Muscle of arm (tissue), 14 donors: ENCODE measurements around the gene ST3GAL2. TPM values are rescaled to one million over a fixed set of nuclear protein-coding genes. Genes with fewer than 3 reads are reported as not detected.
A peak's percentile ranks its signal among the peaks of the same experiment; 100 is the strongest.

Source experiments
- DNase-seq: peaks from one replicate; pipeline ENCODE4 v3.0.0-alpha.2; 2013
- long read RNA-seq, 11 donors: transcript quantifications; one replicate each; lab custom pipeline, GENCODE V29; 2026
- polyA plus RNA-seq, 12 donors: library from polyadenylated mRNA; unstranded; fragments of 120-200 nt; gene quantifications; one replicate each; pipeline ENCODE4 v1.2.1, GENCODE V29; 2013; ENCODE audit not compliant: insufficient read length in 12 of 12

Gene ST3GAL2, protein sequence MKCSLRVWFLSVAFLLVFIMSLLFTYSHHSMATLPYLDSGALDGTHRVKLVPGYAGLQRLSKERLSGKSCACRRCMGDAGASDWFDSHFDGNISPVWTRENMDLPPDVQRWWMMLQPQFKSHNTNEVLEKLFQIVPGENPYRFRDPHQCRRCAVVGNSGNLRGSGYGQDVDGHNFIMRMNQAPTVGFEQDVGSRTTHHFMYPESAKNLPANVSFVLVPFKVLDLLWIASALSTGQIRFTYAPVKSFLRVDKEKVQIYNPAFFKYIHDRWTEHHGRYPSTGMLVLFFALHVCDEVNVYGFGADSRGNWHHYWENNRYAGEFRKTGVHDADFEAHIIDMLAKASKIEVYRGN
- polyA plus RNA-seq = 10 to 100 TPM in 11 of 12 donors, not detected in 1; 22.6 to 40.6 (median 26.5) TPM
- long read RNA-seq, donor 1, full-length matches to known transcripts = 6 of 12 reads
- long read RNA-seq, donor 1, partial matches to known transcripts = 6 of 12 reads
- long read RNA-seq, donor 1, other reads (novel, unspliced or antisense) = 0 of 12 reads
- long read RNA-seq, donor 2, full-length matches to known transcripts = 6 of 6 reads
- long read RNA-seq, donor 2, partial matches to known transcripts = 0 of 6 reads
- long read RNA-seq, donor 2, other reads (novel, unspliced or antisense) = 0 of 6 reads
- long read RNA-seq, donor 3 = 0 reads
- long read RNA-seq, donor 4, full-length matches to known transcripts = 3 of 3 reads
- long read RNA-seq, donor 4, partial matches to known transcripts = 0 of 3 reads
- long read RNA-seq, donor 4, other reads (novel, unspliced or antisense) = 0 of 3 reads
- long read RNA-seq, donor 5, full-length matches to known transcripts = 13 of 25 reads
- long read RNA-seq, donor 5, partial matches to known transcripts = 12 of 25 reads
- long read RNA-seq, donor 5, other reads (novel, unspliced or antisense) = 0 of 25 reads
- long read RNA-seq, donor 6, full-length matches to known transcripts = 7 of 7 reads
- long read RNA-seq, donor 6, partial matches to known transcripts = 0 of 7 reads
- long read RNA-seq, donor 6, other reads (novel, unspliced or antisense) = 0 of 7 reads
- long read RNA-seq, donor 7, full-length matches to known transcripts = 3 of 3 reads
- long read RNA-seq, donor 7, partial matches to known transcripts = 0 of 3 reads
- long read RNA-seq, donor 7, other reads (novel, unspliced or antisense) = 0 of 3 reads
- long read RNA-seq, donor 8, full-length matches to known transcripts = 7 of 12 reads
- long read RNA-seq, donor 8, partial matches to known transcripts = 5 of 12 reads
- long read RNA-seq, donor 8, other reads (novel, unspliced or antisense) = 0 of 12 reads
- long read RNA-seq, donor 9, partial matches to known transcripts = 0 of 4 reads
- long read RNA-seq, donor 9, other reads (novel, unspliced or antisense) = 0 of 4 reads
- long read RNA-seq, donor 10, full-length matches to known transcripts = 6 of 6 reads
- long read RNA-seq, donor 10, partial matches to known transcripts = 0 of 6 reads
- long read RNA-seq, donor 10, other reads (novel, unspliced or antisense) = 0 of 6 reads
- long read RNA-seq, donor 11, full-length matches to known transcripts = 6 of 6 reads
- long read RNA-seq, donor 11, partial matches to known transcripts = 0 of 6 reads
- long read RNA-seq, donor 11, other reads (novel, unspliced or antisense) = 0 of 6 reads

DNA sequence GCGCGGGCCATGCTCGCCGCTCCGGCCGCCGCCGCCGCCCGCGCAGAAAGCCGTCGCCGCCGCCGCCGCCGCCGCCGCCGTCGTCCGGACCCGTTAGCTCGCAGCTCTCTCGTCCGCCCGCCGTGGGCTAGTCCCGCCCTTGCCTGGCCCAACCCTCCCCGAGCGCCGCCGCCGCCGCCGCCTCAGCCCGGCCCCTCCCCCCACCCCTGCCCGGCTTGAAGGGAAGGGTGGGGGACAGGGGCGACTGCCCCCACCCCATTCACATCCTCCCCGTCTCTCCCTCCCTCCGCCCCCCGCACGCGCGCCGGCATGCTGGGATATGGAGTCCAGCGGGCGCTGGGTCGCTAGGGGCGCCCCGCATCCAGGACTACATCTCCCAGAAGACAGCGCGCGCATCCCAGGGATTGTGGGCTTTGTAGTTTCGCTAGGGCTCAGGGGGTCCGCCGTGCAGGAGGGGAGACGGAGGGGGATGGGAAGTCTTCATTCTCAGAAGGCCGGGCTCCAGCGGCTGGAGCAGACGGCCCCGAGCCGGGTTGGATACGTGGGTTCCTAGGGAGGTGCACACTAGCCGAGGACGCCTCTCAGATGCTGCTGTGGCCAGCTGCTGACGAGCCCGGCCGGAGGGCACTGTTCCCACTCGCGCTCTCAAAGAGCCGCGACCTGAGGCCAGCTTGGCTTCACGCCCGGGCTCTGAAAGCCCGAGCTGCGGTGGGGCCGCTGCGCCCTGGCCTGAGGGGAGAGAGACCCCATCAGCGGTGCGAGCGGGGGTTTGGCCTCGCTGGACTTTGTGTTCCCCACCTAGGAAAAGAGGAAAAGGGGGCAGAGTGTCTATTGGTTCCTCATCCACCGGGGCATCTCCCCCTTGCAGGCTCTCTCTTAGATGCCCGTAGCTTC lies at the start of gene ST3GAL2:
ST3GAL2 (minus strand) TSS at position 132 of the 894 bp plus-strand sequence. CDS start 40,570 bp downstream, outside the sequence.
- DNase-seq = peak; percentile 96

DNA sequence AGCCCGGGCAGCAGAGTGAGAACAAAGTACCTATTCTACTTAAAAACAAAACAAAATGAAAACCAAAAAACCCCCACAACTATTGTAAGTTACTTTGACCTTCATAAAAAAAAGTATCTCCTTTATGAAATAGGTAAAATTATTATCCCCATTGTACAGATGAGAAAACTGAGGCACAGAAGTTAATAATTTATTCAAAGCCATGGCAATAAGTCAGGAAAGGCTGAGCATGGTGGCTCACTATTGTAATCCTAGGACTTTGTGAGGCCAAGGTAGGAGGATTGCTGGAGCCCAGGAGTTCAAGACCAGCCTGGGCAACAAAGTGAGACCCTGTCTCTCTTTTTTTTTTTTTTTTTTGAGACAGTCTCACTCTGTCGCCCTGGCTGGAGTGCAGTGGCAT lies 46.0 kb upstream of the ST3GAL2 start:
- no peak for DNase-seq

DNA sequence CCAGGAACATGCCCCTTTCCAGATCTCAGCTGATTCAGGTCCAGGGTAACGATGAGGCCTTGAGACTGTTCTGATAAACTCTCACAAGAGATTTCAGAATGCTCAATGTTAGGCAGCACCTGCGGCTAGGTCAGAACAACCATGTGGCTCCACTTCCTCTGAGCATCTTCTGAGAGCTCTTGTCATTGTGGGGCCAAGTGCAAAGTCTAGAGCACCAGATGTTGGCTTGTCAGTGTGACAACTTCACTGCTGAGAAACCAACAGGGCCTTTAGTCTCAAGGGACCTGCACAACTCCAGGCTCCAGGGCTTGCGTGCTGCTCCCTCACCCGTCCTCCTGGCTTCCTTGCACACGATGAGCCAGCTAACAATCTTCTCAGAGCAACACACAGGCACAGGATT lies 44.5 kb upstream of the ST3GAL2 start:
- no peak for DNase-seq

DNA sequence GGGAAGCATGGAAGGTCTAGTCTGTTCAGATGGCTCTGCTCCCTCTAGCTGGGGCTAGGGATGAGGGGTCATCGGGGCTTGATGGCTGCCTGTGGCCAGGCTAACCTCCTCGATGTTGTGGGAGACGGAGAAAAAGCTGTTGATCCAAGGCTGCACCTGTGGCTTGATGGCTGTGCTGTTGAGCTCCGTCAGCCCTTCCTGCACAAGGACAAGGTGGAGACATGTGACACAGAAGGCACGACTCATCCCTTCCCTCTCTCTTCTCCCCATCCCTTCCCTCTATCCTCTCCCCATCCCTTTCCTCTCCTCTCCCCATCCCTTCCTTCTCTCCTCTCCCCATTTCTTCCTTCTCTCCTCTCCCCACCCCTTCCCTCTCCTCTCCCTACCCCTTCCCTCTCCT lies 43.7 kb upstream of the ST3GAL2 start:
- DNase-seq = no peak

DNA sequence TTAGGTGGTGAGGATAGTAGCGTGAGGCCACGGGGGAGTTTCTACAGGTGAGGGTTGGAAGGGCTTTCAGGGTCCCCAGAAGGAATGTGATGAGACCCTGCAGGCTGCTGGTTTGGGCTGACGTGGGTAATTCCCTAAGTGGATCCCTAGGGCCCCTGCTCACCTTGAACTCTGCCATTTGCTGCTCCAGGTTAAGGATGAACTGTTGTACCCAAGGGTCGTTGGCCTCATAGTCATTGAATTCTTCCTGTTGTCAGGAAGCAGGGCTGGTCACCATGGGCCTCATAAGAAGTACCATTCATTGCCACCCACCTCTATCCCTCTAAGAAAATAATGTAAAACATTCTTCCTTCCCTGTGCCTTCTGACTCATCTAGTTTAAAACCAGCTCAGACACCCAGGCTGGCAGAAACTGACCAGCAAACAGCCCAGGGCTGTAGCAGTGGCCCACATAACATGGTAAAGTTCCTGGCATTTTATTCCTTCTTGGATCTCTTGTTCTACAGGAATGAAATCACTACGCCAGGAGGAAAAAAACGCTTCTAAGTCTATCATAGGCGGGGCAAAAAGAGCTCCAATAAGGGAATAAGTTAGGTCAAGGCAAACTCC lies 43.1 kb upstream of the ST3GAL2 start:
- no peak for DNase-seq

DNA sequence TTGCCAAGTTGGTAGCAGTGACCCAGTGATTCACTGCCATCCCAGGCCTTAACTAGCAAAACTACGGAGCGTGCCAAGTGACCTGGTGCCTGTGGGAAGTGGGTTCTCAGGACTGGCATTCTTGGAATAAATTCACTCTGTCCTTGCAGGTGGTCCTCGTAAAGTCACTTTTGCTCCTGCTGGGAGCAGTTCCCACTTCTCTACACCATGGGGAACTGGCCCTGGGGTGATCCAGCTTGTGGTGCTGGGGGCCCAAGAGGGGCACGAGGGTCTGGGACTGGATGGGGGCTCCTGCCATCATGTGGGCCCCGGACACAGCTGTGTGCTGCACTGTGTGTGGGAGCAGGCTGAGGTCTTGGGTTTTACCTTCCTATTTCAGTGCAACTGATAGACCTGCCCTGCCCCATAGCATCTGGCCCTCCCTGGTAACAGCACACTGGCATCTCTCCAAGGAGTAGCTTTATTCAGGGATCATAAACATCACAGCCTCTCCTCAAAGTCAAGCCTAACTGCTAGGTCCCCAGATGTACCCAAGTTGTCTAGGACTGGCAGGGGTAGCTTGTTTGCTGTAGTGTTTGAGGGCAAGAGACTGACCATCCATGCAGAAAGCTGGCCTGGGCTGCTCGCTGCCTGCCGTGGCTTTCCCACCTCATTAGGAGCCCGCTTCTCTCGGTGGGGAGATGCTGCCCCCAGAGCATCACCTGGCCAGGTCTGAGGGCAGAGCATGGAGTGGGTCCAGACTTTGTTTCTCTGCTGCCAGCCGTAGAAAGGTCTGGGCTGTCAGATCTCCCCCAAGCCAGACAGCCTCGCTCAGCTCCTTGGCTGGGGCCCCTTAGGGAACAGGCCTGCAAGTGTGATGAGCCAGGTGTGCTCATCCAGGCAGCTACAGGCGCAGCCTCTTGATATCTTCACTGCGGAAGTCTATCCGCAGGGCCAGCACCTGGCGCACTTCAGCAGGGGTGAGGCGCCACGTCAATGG lies 41.5 kb upstream of the ST3GAL2 start:
- DNase-seq = no peak

DNA sequence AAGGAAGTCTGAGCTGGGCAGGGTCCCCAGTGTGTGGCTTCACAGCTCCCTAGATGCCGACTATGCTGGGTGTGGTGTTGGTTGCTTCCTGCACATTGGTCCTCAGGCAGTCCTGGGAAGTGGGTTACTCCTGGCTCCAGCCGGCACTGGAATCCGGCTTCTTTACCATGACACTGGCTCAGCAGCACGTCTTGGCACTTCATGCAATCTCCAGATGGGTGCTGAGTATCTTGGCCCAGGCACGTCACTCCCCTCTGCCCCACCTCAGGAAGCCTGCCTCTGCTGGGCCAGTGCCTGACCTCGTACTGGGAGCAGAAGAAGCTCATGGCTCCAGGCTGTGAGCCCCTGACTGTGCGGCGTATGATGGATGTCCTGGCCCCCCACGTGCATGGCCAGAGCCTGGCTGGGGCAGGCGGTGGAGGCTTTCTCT lies 40.0 kb upstream of the ST3GAL2 start:
- no peak for DNase-seq

DNA sequence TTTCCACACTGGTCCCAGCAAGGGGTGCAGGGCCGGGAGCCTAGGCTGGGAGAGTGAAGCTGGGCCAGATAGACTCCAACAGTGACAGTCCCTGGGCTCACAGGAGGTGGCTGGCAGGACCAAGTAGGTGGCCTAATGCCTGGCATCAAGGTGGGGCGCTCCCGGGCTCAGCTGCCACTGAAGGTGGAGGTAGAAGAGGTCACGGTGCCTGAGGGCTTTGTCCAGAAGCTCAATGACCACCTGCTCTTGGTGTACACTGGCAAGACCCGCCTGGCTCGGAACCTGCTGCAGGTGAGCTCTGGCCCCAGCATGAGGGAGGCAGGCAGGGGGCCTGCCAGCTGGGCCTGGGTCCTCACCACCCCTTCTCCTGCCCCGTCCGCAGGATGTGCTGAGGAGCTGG lies 39.3 kb upstream of the ST3GAL2 start:
- no peak for DNase-seq

DNA sequence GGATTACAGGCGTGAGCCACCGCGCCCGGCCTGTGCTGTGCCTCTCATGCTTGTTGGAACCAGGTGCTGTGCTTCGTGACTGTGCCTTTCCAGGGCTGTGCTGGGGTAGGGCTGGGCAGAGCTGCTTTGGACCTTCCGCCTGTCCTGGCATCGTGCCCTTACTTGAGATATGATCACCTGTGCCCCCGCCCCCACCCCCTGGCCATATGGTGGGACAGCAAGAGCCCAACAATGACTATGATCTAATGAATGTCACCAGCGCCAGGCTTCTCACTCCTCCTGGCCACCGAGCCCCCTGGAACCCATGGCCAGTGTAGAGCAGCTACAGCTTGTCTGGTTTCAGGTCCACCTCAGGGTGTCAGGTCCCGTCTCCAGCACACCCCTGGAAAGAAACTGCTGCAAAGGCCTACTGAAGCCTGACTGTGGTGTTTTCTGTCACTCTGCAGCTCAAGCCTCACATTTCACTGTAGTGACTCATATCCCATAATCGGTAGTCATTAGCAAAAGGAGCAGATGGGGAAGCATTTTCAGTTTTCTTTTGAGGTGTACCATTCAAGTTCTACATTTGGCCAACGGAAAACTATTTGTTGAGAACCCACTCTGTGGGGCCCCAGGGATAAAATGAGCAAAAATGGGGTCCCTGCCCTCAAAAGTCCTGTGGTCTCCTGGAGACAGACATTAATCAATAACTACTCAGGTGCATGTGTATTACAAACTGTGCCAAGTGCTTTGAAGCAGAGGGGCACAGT lies 37.5 kb upstream of the ST3GAL2 start:
- DNase-seq = no peak

DNA sequence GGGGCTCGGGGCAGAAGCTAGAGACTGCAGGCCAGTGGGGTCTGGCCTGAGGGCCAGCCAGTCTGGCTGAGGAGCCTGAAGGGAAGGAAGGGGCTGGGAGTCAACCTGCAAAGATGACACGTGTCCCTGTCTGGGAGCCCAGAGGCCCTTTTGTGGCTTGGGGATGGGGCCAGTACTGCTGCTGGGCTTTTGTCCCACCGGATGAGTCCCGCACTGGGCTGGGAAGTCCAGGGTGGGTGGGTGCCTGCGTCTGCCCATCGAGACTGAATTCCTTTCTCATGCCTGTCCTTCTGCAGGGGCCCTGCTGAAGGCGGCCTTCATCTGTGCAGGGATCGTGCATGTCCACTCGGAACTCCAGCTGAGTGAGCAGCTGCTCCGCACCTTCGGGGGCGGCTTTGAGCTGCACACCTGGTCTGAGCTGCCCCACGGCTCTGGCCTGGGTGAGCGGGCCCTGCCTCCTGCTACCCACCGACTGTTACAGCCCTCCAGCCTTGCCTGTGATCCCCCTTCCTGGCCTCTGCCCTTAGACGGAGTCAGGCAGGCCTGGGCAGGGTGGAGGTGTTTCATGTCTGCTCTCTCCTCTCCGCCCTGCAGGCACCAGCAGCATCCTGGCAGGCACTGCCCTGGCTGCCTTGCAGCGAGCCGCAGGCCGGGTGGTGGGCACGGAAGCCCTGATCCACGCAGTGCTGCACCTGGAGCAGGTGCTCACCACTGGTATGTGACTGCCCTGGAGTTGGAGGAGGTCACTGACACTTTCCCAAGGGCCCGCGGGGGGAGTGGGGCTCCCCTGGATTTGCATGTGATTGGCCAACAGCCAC lies 36.4 kb upstream of the ST3GAL2 start:
- DNase-seq = no peak

DNA sequence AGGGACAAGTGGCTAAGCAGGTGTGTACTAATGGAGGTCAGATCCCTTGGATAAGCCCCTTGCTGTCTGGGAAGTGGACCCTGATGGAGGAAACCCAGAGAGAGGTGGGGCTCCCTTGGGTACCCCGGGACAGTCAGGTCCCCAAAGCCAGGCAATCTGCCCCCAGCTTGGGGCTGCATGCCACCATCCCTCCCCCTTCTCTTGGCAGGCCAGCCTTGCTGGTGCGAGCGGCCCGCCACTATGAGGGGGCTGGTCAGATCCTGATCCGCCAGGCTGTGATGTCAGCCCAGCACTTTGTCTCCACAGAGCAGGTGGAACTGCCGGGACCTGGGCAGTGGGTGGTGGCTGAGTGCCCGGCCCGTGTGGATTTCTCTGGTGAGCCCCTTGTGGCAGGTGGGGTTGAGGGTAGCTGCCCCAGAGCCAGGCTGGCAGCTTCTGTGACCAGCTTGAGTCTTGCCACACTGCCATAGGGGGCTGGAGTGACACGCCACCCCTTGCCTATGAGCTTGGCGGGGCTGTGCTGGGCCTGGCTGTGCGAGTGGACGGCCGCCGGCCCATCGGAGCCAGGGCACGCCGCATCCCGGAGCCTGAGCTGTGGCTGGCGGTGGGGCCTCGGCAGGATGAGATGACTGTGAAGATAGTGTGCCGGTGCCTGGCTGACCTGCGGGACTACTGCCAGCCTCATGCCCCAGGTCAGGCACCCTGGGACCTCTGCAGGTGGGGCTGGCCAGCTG lies 35.6 kb upstream of the ST3GAL2 start:
- no peak for DNase-seq

DNA sequence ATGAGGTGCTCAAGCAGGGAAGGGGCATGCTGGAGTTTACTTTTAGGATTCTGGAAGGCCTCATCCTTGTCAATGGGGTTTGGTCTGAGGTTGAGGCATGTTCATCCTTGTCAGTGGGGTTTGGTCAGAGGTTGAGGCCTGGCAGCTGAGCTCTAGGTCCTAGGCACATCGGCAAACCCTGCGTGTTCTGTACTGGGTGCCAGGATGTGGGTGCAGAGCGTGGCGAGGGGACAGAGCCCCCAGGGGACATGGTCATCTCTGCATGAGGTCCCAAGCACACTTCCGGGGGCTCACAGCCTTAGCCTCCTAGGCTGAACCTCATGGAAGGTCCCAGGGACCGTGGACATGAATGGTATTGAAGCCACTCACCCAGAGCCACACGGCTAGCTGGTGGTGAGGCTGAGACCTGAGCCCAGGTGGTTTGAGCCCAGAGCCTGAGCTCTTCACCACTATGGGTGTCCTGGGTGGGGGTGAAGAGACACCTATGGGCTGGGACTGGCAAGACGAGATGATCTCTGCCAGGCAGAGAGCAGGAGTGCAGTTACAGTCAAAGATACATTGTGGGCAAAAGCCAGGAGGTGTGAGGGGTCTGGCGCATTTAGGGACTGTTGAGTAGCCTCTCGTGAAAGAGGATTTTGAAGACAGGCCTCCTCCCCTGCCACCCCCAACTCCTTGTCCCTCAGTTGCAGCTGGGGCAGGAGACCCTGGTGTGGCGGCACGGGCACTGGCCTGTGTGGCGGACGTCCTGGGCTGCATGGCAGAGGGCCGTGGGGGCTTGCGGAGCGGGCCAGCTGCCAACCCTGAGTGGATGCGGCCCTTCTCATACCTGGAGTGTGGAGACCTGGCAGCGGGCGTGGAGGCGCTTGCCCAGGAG lies 34.8 kb upstream of the ST3GAL2 start:
- DNase-seq = no peak

DNA sequence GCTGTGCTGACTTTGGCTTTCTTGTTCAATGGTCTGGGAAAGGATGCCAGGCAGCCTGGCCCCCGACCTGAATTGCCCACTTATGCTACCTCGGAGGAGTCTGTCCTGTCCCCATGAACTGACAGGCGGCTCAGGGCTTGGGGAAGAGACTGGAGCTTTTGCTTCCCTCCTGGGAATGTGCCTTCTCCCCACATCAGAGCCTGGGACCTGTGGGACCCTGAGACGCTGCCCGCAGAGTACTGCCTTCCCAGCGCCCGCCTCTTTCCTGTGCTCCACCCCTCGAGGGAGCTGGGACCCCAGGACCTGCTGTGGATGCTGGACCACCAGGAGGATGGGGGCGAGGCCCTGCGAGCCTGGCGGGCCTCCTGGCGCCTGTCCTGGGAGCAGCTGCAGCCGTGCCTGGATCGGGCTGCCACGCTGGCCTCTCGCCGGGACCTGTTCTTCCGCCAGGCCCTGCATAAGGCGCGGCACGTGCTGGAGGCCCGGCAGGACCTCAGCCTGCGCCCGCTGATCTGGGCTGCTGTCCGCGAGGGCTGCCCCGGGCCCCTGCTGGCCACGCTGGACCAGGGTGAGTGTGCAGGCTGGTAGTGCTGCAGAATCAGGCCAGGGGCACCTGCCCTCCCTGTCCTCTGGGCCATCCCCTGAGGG lies 34.0 kb upstream of the ST3GAL2 start:
- DNase-seq = no peak

DNA sequence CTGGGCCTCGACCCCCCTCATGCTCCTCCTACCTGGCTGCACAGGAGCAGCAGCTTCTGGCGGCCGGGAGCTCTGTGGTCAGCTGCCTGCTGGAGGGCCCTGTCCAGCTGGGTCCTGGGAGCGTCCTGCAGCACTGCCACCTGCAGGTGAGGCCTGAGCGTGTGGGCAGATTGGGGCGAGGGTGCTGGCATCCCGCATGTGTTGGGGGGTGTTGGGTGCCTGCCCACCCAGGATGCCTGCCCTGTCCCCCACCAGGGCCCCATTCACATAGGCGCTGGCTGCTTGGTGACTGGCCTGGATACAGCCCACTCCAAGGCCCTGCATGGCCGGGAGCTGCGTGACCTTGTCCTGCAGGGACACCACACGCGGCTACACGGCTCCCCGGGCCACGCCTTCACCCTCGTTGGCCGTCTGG lies 32.0 kb upstream of the ST3GAL2 start:
- no peak for DNase-seq
